Activated T-cell treated with anti-CD3 and anti-CD28 coated beads, Interleukin-2, amount 50 U/mL, for 72 hours (primary cell): Measurements from ENCODE around the gene RNF19B. TPM values are rescaled to one million over a fixed set of nuclear protein-coding genes. Genes with fewer than 3 reads are reported as not detected.
"Not testable (repeated sequence)": the region's sequence is repeated elsewhere in the genome, so short reads cannot be mapped to it uniquely, and the experiment has no call there.

Experiments
- ATAC-seq, 2 donors: fragments of 150-1000 bp; cut with Tn5 transposase; replicated peaks in 1 of 2; 2 replicates each; pipeline ENCODE4 v1.10.0; 2021; ENCODE audit warnings: moderate library complexity in 2 of 2, mild to moderate bottlenecking in 1 of 2
- DNase-seq, 2 donors: peaks; one replicate each; pipeline ENCODE4 v3.0.0; 2021 to 2022; ENCODE audit warnings: mixed read lengths in 1 of 2
- H3K27ac Mint-ChIP-seq: one replicate; pipeline ENCODE4 v1.8.0; 2022; ENCODE audit warnings: mild to moderate bottlenecking, moderate library complexity, mixed read lengths
- H3K27me3 Mint-ChIP-seq: one replicate; pipeline ENCODE4 v1.8.0; 2022; ENCODE audit warnings: low read depth, mixed read lengths
- H3K36me3 Mint-ChIP-seq, 2 donors: one replicate each; pipeline ENCODE4 v1.8.0; 2022; ENCODE audit warnings: mixed read lengths in 2 of 2, mild to moderate bottlenecking in 1 of 2; ENCODE audit not compliant: insufficient read depth in 2 of 2
- H3K4me1 Mint-ChIP-seq: one replicate; pipeline ENCODE4 v1.8.0; 2022; ENCODE audit warnings: low read depth, mixed read lengths
- H3K4me3 Mint-ChIP-seq, 2 donors: one replicate each; pipeline ENCODE4 v1.8.0; 2022; ENCODE audit warnings: mild to moderate bottlenecking in 2 of 2, mixed read lengths in 2 of 2, moderate library complexity in 2 of 2
- H3K9me3 Mint-ChIP-seq, 2 donors: one replicate each; pipeline ENCODE4 v1.8.0; 2022; ENCODE audit warnings: mixed read lengths in 2 of 2
- total RNA-seq, 2 donors: library from RNA; stranded (reverse); gene quantifications; one replicate each; pipeline ENCODE4 v1.2.3, GENCODE V29; 2022

Gene RNF19B
- total RNA-seq, 2 donors from 2014 or later = 99.9 to 148 TPM

- Mint-ChIP-seq H3K9me3 (no peaks in the 10 kb centered on the region), H3K27ac (peak overlapping the region; percentile 95), H3K27me3 (no peaks in the 10 kb centered on the region), H3K4me3 (peak overlapping the region; percentile 77 to 83), H3K36me3 (no peaks in the 10 kb centered on the region), H3K4me1 (peaks cover 89% of the 10 kb centered on the region)
- ATAC-seq (no peak), DNase-seq (no peak)
These were observed 24.1 kb upstream of the RNF19B start for GRCh38 chr1:32988665-32989064.

GRCh38 chr1:32985226-32985625, 20.6 kb upstream of the RNF19B start:
- Mint-ChIP-seq H3K4me1 (peaks cover 89% of the 10 kb centered on the region), H3K4me3 (peak overlapping the region in 1 of 2 donors; percentile 64), H3K9me3 (peaks cover 2 to 4% of the 10 kb centered on the region in 2 donors), H3K27ac (peak overlapping the region; percentile 7), H3K36me3 (peaks cover 0 to 1% of the 10 kb centered on the region in 2 donors), H3K27me3 (no peaks in the 10 kb centered on the region)
- ATAC-seq (no peak), DNase-seq (no peak)

- peak overlapping the region; percentile 14 to 64 for H3K4me3 Mint-ChIP-seq
- H3K36me3 Mint-ChIP-seq = peaks cover 0 to 1% of the 10 kb centered on the region in 2 donors
- H3K4me1 Mint-ChIP-seq = peaks cover 88% of the 10 kb centered on the region
- peak; percentile 57 to 61 for DNase-seq
- peak; percentile 63 to 64 for ATAC-seq
- H3K9me3 Mint-ChIP-seq = peaks cover 2 to 4% of the 10 kb centered on the region in 2 donors
- no peaks in the 10 kb centered on the region for H3K27me3 Mint-ChIP-seq
- peak overlapping the region; percentile 71 for H3K27ac Mint-ChIP-seq
These were observed 20.0 kb upstream of the RNF19B start for GRCh38 chr1:32984455-32985171.

GRCh38 chr1:32984090-32984454, 19.5 kb upstream of the RNF19B start:
- Mint-ChIP-seq H3K27ac (peak overlapping the region; percentile 71), H3K9me3 (peaks cover 2 to 4% of the 10 kb centered on the region in 2 donors), H3K4me3 (peak overlapping the region; percentile 14 to 64), H3K27me3 (no peaks in the 10 kb centered on the region), H3K4me1 (peaks cover 82% of the 10 kb centered on the region), H3K36me3 (peaks cover 0 to 1% of the 10 kb centered on the region in 2 donors)
- DNase-seq = no peak
- no peak for ATAC-seq

- peaks cover 0 to 1% of the 10 kb centered on the region in 2 donors for H3K36me3 Mint-ChIP-seq
- H3K9me3 Mint-ChIP-seq = peaks cover 2 to 4% of the 10 kb centered on the region in 2 donors
- no peaks in the 10 kb centered on the region for H3K27me3 Mint-ChIP-seq
- peaks cover 72% of the 10 kb centered on the region for H3K4me1 Mint-ChIP-seq
- no peak for DNase-seq
- peak overlapping the region; percentile 99 for H3K27ac Mint-ChIP-seq
- ATAC-seq = no peak
- H3K4me3 Mint-ChIP-seq = peak overlapping the region; percentile 45 to 70
These were observed 18.4 kb upstream of the RNF19B start for GRCh38 chr1:32983020-32983419.

GRCh38 chr1:32981003-32981901, 16.6 kb upstream of the RNF19B start:
- peaks cover 65% of the 10 kb centered on the region for H3K4me1 Mint-ChIP-seq

GRCh38 chr1:32980080-32980479, 15.5 kb upstream of the RNF19B start:
- Mint-ChIP-seq H3K36me3 (peaks cover 0 to 1% of the 10 kb centered on the region in 2 donors), H3K4me3 (peak overlapping the region; percentile 45 to 66), H3K9me3 (peaks cover 2 to 4% of the 10 kb centered on the region in 2 donors), H3K4me1 (peaks cover 54% of the 10 kb centered on the region), H3K27me3 (no peaks in the 10 kb centered on the region), H3K27ac (no peak overlapping the region)
- DNase-seq (no peak), ATAC-seq (no peak)

More at GRCh38 chr1:32981003-32981901, 16.6 kb upstream of the RNF19B start:
- DNase-seq = peak; percentile 77 to 79
- peak; percentile 90 to 91 for ATAC-seq
- Mint-ChIP-seq H3K9me3 (peaks cover 2 to 4% of the 10 kb centered on the region in 2 donors), H3K27me3 (no peaks in the 10 kb centered on the region), H3K27ac (peak overlapping the region; percentile 81), H3K36me3 (peaks cover 0 to 1% of the 10 kb centered on the region in 2 donors), H3K4me3 (peak overlapping the region; percentile 45 to 66)

- Mint-ChIP-seq H3K4me1 (peaks cover 41% of the 10 kb centered on the region), H3K9me3 (peaks cover 2 to 4% of the 10 kb centered on the region in 2 donors), H3K27me3 (no peaks in the 10 kb centered on the region), H3K27ac (no peak overlapping the region), H3K36me3 (peaks cover 0 to 1% of the 10 kb centered on the region in 2 donors), H3K4me3 (no peak overlapping the region)
- no peak for DNase-seq
- ATAC-seq = no peak
These were observed 14.2 kb upstream of the RNF19B start for GRCh38 chr1:32978854-32979253.

- Mint-ChIP-seq H3K27me3 (peaks cover 2% of the 10 kb centered on the region), H3K9me3 (peaks cover 1 to 4% of the 10 kb centered on the region in 2 donors), H3K4me1 (peaks cover 29% of the 10 kb centered on the region), H3K27ac (no peak overlapping the region), H3K4me3 (no peak overlapping the region), H3K36me3 (peaks cover 0 to 1% of the 10 kb centered on the region in 2 donors)
- no peak for DNase-seq
- no peak for ATAC-seq
These were observed 13.0 kb upstream of the RNF19B start for GRCh38 chr1:32977546-32978087.

- H3K27ac Mint-ChIP-seq, H3K36me3 Mint-ChIP-seq, H3K9me3 Mint-ChIP-seq, ATAC-seq, DNase-seq: not testable (repeated sequence)
- peak overlapping the region in 1 of 2 donors; percentile 34 for H3K4me3 Mint-ChIP-seq
- peaks cover 21% of the 10 kb centered on the region for H3K4me1 Mint-ChIP-seq
- H3K27me3 Mint-ChIP-seq = peaks cover 23% of the 10 kb centered on the region
These were observed 10.4 kb upstream of the RNF19B start for GRCh38 chr1:32975055-32975454.

- not testable (repeated sequence) for H3K36me3 Mint-ChIP-seq, ATAC-seq
These were observed 8.8 kb upstream of the RNF19B start for GRCh38 chr1:32973458-32973857.

GRCh38 chr1:32972814-32973428, 8.3 kb upstream of the RNF19B start:
- peak in 1 of 2 donors; percentile 29 for ATAC-seq
- Mint-ChIP-seq H3K27me3 (peaks cover 23% of the 10 kb centered on the region), H3K4me3 (peak overlapping the region; percentile 80 to 81), H3K27ac (no peak overlapping the region), H3K36me3 (peaks cover 0 to 11% of the 10 kb centered on the region in 2 donors), H3K4me1 (peaks cover 37% of the 10 kb centered on the region), H3K9me3 (peaks cover 6% of the 10 kb centered on the region in 2 donors)
- DNase-seq = peak in 1 of 2 donors; percentile 38

More at GRCh38 chr1:32973458-32973857, 8.8 kb upstream of the RNF19B start:
- DNase-seq, H3K27ac Mint-ChIP-seq, H3K9me3 Mint-ChIP-seq: not testable (repeated sequence)
- Mint-ChIP-seq H3K27me3 (peaks cover 23% of the 10 kb centered on the region), H3K4me1 (peaks cover 31% of the 10 kb centered on the region), H3K4me3 (peak overlapping the region; percentile 80 to 81)
